ENCODE results near the gene OTX1.

GRCh38 chr2:63064197-63064596 lies 13.6 kb downstream of the OTX1 start:
- TF ChIP-seq CTCF (IDR thresholded peaks at IDR 0.05 in 2 of 3, conservative IDR thresholded peaks at IDR 0.05 in 1 of 3; ENCODE audit: borderline replicate concordance in 1 of 3, insufficient read depth in 1 of 3, low read depth in 2 of 3, low read length in 2 of 3) (no peak), EZH2 (IDR thresholded peaks at IDR 0.05) (no peak), ZFX (IDR thresholded peaks at IDR 0.05) (no peak), REST (IDR thresholded peaks at IDR 0.05; ENCODE audit: low read depth) (no peak), RAD21 (IDR thresholded peaks at IDR 0.05; ENCODE audit: low read depth) (no peak), POLR2AphosphoS5 (IDR thresholded peaks at IDR 0.05; ENCODE audit: low read depth, low read length) (no peak), MAX (IDR thresholded peaks at IDR 0.05) (no peak), POLR2A (IDR thresholded peaks at IDR 0.05; ENCODE audit: borderline replicate concordance, extremely low read depth, insufficient read depth, insufficient read length) (no peak), SIN3A (IDR thresholded peaks at IDR 0.05; ENCODE audit: low read depth) (no peak), ZBTB33 (IDR thresholded peaks at IDR 0.05; ENCODE audit: extremely low read depth, insufficient replicate concordance, low read length) (no peak)
